Astrocyte of the cerebellum (primary cell): ENCODE data around the gene CLDN12.

Experiments
- DNase-seq: peaks from one replicate; pipeline ENCODE4 v3.0.0-alpha.2; 2011; ENCODE audit warnings: low read depth
- H3K4me3 ChIP-seq: 2 replicates; pipeline ENCODE4 v1.5.1; 2011; ENCODE audit warnings: mild to moderate bottlenecking, low read depth, low read length, moderate library complexity
- CTCF ChIP-seq: IDR thresholded peaks from 2 replicates; pipeline ENCODE4 v1.5.1; 2012; ENCODE audit warnings: low read length, low read depth, moderate library complexity, mild to moderate bottlenecking; ENCODE audit errors: missing control alignments
- in situ Hi-C: cut with HindIII; loops from 2 replicates; pipeline ENCODE4 v1.10.0; 2017; ENCODE audit warnings: low sequenced_read_pairs

The CLDN12 gene

DNA sequence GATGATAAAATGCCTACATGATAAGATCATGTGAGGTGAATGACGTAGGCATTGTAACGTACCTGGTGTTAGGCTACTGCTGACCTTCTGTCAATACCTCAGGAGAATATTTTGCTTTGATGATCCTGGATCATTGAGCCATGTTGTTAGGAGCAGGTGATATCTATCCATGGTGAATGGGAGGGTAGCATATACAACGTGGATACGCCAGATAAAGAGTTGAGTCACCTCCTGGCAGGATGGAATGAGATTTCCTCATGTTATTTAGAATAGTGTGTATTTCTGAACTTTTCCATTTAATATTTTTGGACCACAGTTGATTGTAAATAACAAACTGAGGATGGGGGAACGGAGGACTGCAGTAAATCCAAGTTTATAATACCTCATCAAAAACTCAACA lies 11.8 kb upstream of the CLDN12 start:
- DNase-seq: no peak
- H3K4me3 ChIP-seq: no peak overlapping the region
- no peak for TF ChIP-seq CTCF
- in situ Hi-C loops: no loop called here

GRCh38 chr7:90396420-90396819 lies 6.8 kb upstream of the CLDN12 start:
- TF ChIP-seq CTCF: no peak
- in situ Hi-C loops: no loop called here
- DNase-seq: no peak

GRCh38 chr7:90401989-90402388 lies 1.3 kb upstream of the CLDN12 start:
- in situ Hi-C loops: no loop called here
- no peak for TF ChIP-seq CTCF
- no peak overlapping the region for H3K4me3 ChIP-seq
- DNase-seq: no peak

More at GRCh38 chr7:90396420-90396819, 6.8 kb upstream of the CLDN12 start:
- no peak overlapping the region for H3K4me3 ChIP-seq

GRCh38 chr7:90402785-90403173 lies 482 bp upstream of the CLDN12 start:
- in situ Hi-C loops: no loop called here
- DNase-seq: no peak
- H3K4me3 ChIP-seq: peak overlapping the region; percentile 65
- TF ChIP-seq CTCF: no peak

GRCh38 chr7:90404777-90405176 lies 1.5 kb downstream of the CLDN12 start:
- no peak for DNase-seq
- no peak for TF ChIP-seq CTCF
- in situ Hi-C loops: no loop called here
- H3K4me3 ChIP-seq: no peak overlapping the region

- no peak overlapping the region for H3K4me3 ChIP-seq
- no peak for TF ChIP-seq CTCF
- DNase-seq: no peak
- in situ Hi-C loops: no loop called here
Measured at GRCh38 chr7:90407484-90407821, 4.2 kb downstream of the CLDN12 start.

DNA sequence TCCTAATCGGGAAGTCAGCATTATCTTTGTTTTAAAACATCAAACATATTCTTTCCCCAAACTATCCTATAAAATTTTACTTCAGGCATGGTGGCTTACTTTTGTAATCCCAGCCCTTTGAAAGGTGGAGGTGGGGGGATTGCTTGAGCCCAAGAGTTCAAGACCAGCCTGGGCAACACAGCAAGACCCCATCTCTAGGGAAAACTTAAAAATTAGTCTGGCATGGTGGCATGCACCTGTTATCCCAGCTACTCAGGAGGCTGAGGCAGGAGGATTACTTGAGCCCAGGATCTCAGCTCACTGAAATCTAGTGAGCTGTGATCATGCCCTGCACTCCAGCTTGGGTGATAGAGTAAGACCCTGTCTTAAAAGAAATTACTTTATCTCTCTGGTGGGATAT lies 4.9 kb downstream of the CLDN12 start:
- in situ Hi-C loops: no loop called here
- H3K4me3 ChIP-seq: no peak overlapping the region
- TF ChIP-seq CTCF: no peak
- DNase-seq: no peak
